GM20431 (cell line): ENCODE data around the gene SLC9A9.
"Not testable (repeated sequence)": the region's sequence is repeated elsewhere in the genome, so short reads cannot be mapped to it uniquely, and the experiment has no call there.

Experiments
- in situ Hi-C: fragments of 300-500 bp; cut with MseI, MboI; formaldehyde crosslinking; loops from one replicate; pipeline ENCODE4 v1.15.0; 2020; ENCODE audit warnings: low sequenced_read_pairs; ENCODE audit not compliant: unreplicated experiment

Gene SLC9A9

GRCh38 chr3:143814443-143814889 is 33.8 kb downstream of the SLC9A9 start:
- in situ Hi-C loops: no loop called here

- in situ Hi-C loops: no loop called here
Observed at GRCh38 chr3:143812481-143812880, 35.8 kb downstream of the SLC9A9 start.

GRCh38 chr3:143811602-143812001 is 36.7 kb downstream of the SLC9A9 start:
- in situ Hi-C loops: no loop called here

GRCh38 chr3:143810953-143811265 is 37.4 kb downstream of the SLC9A9 start:
- in situ Hi-C loops: no loop called here

- in situ Hi-C loops: no loop called here
Observed at GRCh38 chr3:143810166-143810952, 37.9 kb downstream of the SLC9A9 start.

GRCh38 chr3:143809121-143809621 is 39.1 kb downstream of the SLC9A9 start:
- in situ Hi-C loops: no loop called here

- in situ Hi-C loops: no loop called here
Observed at GRCh38 chr3:143808030-143808429, 40.2 kb downstream of the SLC9A9 start.

- in situ Hi-C loops: no loop called here
Observed at GRCh38 chr3:143806038-143806437, 42.2 kb downstream of the SLC9A9 start.

GRCh38 chr3:143805476-143805875 is 42.8 kb downstream of the SLC9A9 start:
- in situ Hi-C loops: not testable (repeated sequence)

DNA sequence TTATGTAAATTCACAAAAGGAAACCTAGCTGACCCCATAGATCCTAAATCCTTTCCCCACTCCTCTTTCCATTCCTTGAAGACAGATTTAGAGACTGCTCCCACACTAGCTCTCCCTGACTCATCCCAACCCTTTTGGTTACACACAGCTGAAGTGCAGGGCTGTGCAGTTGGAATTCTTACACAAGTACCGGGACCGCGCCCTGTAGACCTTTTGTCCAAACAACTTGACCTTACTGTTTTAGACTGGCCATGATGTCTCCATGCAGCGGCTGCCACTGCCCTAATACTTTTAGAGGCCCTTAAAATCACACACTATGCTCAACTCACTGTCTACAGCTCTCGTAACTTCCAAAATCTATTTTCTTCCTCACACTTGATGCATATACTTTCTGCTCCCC is 47.2 kb downstream of the SLC9A9 start:
- in situ Hi-C loops: not testable (repeated sequence)

- in situ Hi-C loops: not testable (repeated sequence)
Observed at GRCh38 chr3:143798151-143798550, 50.1 kb downstream of the SLC9A9 start.

GRCh38 chr3:143795874-143796273 is 52.4 kb downstream of the SLC9A9 start:
- in situ Hi-C loops: no loop called here

DNA sequence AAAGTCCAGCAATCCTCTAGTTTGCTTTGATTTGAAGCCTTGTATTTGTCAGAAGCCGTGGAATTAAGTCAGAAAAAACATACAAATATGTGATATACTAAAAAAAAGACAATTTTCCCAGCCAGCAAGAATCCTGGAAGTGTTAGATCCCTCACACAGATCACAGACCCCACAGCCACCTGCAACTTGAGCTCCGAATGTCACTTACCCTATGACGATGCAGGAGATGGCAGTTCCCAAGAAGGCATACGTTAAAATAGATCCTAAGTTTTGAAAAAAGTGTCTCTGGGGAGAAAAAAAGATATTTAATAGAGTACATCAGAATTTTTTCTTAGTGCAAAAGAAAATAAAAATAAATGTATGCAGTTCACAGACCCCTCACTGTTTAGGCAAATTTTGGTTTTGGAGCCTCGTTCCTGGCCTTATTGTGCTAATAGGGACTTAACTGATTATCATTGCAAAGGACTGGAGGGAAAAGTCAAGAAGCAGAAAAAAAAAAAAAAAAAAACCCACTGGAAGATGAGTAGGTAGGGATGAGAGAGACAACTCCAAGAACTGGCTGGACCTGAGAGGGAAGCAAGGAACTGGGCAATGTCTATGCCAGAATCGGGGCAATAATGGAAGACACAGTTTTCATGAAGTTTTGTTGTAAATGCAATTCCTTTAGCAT is 53.3 kb downstream of the SLC9A9 start:
- in situ Hi-C loops: no loop called here

DNA sequence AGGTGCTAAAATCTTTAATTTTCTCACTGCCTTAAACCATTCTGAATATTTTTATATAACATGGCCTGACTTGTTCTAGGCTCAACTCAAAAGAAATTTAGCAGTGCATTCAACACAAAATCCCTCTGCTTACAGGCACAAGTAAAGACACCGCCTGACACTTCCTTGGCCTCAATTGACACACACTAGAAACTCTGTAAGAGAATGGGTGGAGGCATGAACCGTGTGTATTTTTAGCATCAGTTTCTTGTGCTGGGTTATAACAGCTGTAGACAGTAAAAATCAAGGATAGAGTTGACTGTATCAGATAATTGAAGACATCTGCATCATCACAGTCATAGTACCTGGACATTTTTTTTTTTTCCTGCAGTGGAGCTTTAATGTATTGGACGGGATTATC is 54.3 kb downstream of the SLC9A9 start:
- in situ Hi-C loops: no loop called here

- in situ Hi-C loops: no loop called here
Observed at GRCh38 chr3:143791386-143791785, 56.9 kb downstream of the SLC9A9 start.

DNA sequence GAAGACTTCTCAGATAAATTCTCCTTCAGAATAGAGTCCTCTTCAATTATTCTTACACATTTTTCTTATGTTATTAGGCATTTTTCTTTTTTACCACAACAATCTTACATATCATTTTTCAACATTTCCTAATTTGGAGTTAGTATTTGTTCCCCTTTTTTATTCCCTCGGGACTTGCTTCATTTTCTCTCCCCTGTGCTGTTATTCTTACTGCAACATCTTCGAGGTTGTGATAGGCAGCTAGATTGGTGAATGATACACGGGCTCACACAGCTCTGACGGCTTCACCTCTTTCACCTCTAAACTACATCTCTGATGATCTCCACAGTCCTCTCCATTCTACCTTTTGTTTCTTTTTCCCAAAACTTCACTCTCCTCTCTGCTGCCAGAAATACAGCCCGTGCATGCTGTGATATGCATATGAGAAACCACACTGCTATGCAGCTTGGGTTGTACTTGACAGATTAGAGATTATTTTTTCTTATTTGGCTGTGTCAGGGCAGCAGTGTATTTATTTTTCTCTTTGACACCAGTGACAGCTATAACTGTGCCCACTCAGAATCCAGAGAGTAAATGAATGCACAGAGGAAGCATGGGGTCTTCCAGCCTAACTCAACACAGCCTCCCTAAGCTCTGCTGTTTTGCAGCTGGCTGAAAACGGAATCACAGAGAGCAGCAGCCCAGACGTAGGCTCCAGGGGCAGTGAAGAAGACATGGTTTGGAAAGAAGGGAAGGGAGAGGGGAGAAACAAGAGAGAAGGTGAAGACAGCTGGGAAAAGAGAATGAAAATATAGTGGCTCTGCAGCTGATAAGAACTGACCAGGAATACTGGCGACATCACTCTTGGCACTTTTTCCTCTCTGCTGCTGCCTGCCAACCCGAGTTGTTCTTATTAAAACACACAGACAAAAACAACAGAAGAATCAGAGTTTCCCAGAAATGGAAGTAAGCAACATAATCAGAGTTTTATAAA is 61.8 kb downstream of the SLC9A9 start:
- in situ Hi-C loops: no loop called here

DNA sequence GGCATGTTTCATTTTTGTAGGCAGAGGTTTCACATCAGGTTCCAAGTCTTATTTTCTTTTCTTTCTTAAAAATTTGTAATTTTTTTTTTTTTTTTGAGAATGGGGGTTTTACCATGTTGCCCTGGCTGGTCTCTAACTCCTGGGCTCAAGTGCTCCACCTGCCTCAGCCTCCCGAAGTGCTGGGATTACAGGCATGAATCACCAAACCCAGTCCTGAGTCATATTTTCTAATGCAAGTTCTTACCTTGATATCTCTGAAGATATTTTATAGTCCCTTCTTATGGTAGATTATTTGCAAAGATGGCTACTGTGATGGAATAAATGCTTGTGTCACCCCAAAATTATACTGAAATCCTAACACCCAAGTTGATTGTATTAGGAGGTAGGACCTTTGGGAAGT is 63.8 kb downstream of the SLC9A9 start:
- in situ Hi-C loops: no loop called here

DNA sequence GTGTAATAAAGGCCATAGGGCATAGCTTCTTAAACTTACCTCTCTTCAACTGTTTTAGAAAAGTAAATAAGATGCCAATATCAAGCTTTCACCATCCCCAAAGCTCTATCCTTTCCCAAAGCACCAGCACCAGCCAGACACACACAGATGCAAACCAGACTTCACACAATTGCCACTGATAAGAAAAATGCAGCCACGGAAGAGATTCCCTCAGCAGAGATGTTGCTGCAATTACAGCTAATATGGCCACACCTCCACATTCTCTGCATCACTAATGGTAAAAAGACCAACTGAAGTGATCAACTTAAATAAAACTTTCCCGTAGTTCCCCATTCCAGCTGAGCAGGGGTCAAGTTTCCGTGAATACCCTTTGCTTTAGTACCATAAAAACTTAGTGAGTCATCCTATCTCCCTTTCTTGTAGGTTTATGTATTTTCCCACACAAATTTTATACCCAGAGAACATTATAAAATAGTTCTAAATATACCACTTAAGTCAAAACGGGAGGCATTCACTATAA is 64.4 kb downstream of the SLC9A9 start:
- in situ Hi-C loops: no loop called here

- in situ Hi-C loops: no loop called here
Observed at GRCh38 chr3:143775459-143775858, 72.8 kb downstream of the SLC9A9 start.

- in situ Hi-C loops: no loop called here
Observed at GRCh38 chr3:143771939-143772338, 76.3 kb downstream of the SLC9A9 start.
